Measurements from ENCODE around the gene ZNF385D. TPM values are rescaled to one million over a fixed set of nuclear protein-coding genes. Genes with fewer than 3 reads are reported as not detected.

ZNF385D gene
- total RNA-seq, 4 donors from 2014 or later, result 4.2 to 11.2 (median 6.9) TPM

- no peak for TF ChIP-seq CTCF (IDR thresholded peaks at IDR 0.05; ENCODE audit: low read depth)
These were observed 27.7 kb upstream of the ZNF385D start for GRCh38 chr3:21778715-21779114.

- no peak for TF ChIP-seq CTCF (IDR thresholded peaks at IDR 0.05; ENCODE audit: low read depth)
These were observed 26.8 kb upstream of the ZNF385D start for GRCh38 chr3:21777821-21778220.

- TF ChIP-seq CTCF (IDR thresholded peaks at IDR 0.05; ENCODE audit: low read depth), result no peak
These were observed 15.0 kb upstream of the ZNF385D start for GRCh38 chr3:21766002-21766401.

GRCh38 chr3:21755896-21756295 is 4.9 kb upstream of the ZNF385D start:
- no peak for TF ChIP-seq CTCF (IDR thresholded peaks at IDR 0.05; ENCODE audit: low read depth)

GRCh38 chr3:21754839-21755238 is 3.8 kb upstream of the ZNF385D start:
- TF ChIP-seq CTCF (IDR thresholded peaks at IDR 0.05; ENCODE audit: low read depth), result no peak

- no peak for TF ChIP-seq CTCF (IDR thresholded peaks at IDR 0.05; ENCODE audit: low read depth)
These were observed 1.8 kb upstream of the ZNF385D start for GRCh38 chr3:21752749-21753347.

GRCh38 chr3:21751886-21752285 is 876 bp upstream of the ZNF385D start:
- TF ChIP-seq CTCF (IDR thresholded peaks at IDR 0.05; ENCODE audit: low read depth), result no peak
